ENCODE measurements around the gene KBTBD12.

DNA sequence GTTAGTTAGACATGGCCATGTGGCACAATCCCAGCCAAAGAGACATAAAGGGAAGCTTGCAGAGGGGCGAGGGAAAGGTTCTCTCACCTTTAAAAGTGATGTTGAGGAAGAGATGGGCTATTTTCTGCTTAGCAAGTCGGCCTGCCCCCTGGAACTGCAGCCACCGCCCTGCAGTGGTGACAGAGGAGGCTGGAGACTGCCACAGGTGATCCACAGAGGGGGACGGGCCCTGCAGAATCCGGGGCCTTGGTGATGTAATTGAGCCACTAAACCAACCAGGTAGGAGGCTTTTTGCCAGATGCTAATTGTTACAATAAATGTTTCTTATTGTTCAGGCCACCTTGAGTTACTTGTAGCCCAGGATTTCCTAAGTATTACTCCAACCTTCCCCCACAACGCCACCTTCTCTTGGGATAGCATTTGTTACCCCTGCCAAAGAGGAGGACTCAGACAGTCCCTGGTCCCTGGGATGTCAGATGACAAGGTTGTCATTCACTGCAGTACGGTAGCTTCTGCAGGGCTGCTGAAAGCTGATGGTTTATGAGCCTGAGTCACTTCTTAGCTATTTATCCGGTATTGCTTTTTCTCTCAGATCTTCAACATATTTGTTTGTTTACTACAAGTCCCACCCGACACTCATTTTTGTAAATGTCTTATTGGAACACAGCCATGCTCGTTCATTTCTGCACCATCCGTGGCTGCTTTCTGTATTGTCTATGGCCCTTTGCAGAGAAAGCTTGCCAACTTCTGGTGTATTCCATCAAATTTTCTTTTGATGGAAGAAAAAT is 73.9 kb downstream of the KBTBD12 start:
- TF ChIP-seq POLR2AphosphoS5 (IDR thresholded peaks at IDR 0.05), result no peak
- TF ChIP-seq, protein P1, sequence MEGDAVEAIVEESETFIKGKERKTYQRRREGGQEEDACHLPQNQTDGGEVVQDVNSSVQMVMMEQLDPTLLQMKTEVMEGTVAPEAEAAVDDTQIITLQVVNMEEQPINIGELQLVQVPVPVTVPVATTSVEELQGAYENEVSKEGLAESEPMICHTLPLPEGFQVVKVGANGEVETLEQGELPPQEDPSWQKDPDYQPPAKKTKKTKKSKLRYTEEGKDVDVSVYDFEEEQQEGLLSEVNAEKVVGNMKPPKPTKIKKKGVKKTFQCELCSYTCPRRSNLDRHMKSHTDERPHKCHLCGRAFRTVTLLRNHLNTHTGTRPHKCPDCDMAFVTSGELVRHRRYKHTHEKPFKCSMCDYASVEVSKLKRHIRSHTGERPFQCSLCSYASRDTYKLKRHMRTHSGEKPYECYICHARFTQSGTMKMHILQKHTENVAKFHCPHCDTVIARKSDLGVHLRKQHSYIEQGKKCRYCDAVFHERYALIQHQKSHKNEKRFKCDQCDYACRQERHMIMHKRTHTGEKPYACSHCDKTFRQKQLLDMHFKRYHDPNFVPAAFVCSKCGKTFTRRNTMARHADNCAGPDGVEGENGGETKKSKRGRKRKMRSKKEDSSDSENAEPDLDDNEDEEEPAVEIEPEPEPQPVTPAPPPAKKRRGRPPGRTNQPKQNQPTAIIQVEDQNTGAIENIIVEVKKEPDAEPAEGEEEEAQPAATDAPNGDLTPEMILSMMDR (IDR thresholded peaks at IDR 0.05 in 8 of 11, conservative IDR thresholded peaks at IDR 0.05 in 3 of 11), result no peak

Data from spleen (tissue), 7 donors.